Measurements from ENCODE around the gene KLHL2. TPM values are rescaled to one million over a fixed set of nuclear protein-coding genes. Genes with fewer than 3 reads are reported as not detected.

Gene KLHL2
- total RNA-seq, 1 donor from 2014 or later, result 28.2 TPM

DNA sequence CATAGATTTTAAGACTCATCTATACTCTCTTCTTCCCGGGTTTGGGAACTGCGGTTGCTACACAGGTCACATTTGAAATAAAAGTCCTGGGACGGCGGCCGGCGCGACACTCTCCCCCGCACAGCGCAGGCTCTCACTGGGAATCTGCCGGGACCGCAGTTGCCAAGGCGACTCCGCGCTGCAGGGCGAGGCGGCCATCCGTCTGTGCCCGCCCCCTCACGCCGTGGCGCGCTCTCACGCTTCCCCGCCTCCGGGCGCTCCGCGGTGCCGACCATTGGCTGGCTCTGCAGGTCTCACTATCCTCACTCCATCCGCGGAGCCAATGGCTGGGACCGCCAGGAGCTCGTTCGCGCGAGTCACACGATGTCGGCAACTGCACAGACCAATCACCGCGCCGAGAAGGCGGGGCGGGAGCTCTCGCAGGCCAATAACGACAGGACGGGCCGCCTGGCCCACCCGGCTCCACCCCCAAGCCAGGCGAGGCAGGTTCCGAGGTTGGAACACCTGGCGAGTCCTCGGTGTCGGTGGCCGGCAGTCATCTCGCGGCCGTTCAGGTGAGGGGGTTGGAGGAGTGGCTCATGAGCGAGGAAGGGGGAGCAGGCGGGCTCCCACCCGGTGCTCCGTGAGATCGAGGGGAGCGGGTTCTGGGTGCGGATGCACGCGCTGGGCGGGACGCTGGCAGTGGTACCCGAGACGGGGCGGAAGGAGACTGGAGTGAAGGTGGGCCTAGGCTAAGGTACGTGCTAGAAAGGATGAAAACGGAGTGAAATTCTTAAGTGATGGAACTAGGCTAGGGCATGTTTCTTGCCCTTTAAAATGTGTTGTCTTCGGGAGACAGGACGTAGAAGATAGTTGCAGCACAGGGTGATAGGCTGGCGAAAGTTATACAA is 120.1 kb downstream of the KLHL2 start, which contains the start of gene MSMO1:
TSS of gene MSMO1 (plus strand) at position 459 of the 890 bp plus-strand sequence. CDS start 5,702 bp downstream, outside the sequence.
- no peaks in the 10 kb centered on the region for H3K27me3 ChIP-seq (ENCODE audit: insufficient read depth, low read length)
- H3K36me3 ChIP-seq (ENCODE audit: insufficient read depth, low read length), result no peaks in the 10 kb centered on the region
- peaks cover 50% of the 10 kb centered on the region for H3K79me2 ChIP-seq (ENCODE audit: insufficient read depth, low read length)
- H3K9ac ChIP-seq (ENCODE audit: low read length), result peak within 1 kb of the TSS; percentile 89
- H3K4me1 ChIP-seq (ENCODE audit: insufficient read depth, low read length), result peaks cover 20% of the 10 kb centered on the region
- no peak for TF ChIP-seq EZH2 (IDR thresholded peaks at IDR 0.05; ENCODE audit: insufficient read depth, low read length)
- TF ChIP-seq, protein P1, sequence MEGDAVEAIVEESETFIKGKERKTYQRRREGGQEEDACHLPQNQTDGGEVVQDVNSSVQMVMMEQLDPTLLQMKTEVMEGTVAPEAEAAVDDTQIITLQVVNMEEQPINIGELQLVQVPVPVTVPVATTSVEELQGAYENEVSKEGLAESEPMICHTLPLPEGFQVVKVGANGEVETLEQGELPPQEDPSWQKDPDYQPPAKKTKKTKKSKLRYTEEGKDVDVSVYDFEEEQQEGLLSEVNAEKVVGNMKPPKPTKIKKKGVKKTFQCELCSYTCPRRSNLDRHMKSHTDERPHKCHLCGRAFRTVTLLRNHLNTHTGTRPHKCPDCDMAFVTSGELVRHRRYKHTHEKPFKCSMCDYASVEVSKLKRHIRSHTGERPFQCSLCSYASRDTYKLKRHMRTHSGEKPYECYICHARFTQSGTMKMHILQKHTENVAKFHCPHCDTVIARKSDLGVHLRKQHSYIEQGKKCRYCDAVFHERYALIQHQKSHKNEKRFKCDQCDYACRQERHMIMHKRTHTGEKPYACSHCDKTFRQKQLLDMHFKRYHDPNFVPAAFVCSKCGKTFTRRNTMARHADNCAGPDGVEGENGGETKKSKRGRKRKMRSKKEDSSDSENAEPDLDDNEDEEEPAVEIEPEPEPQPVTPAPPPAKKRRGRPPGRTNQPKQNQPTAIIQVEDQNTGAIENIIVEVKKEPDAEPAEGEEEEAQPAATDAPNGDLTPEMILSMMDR (IDR thresholded peaks at IDR 0.05; ENCODE audit: insufficient read depth, low read depth, low read length), result no peak
- peak within 1 kb of the TSS; percentile 84 for H2AFZ ChIP-seq (ENCODE audit: low read depth, low read length)
- H3K4me3 ChIP-seq (ENCODE audit: insufficient read depth, low read depth, low read length), result peak within 1 kb of the TSS; percentile 97
- peak within 1 kb of the TSS; percentile 87 for H3K27ac ChIP-seq (ENCODE audit: low read depth, low read length)
- peaks cover 36% of the 10 kb centered on the region for H3K4me1 Mint-ChIP-seq (ENCODE audit: low read depth, unreplicated experiment)
- H3K9me3 Mint-ChIP-seq (ENCODE audit: unreplicated experiment), result no peaks in the 10 kb centered on the region
- no peak within 1 kb of the TSS for H3K4me3 Mint-ChIP-seq (ENCODE audit: unreplicated experiment)
- DNase-seq (ENCODE audit: low read depth), result peak; percentile 98
- peaks cover 5% of the 10 kb centered on the region for H3K9me3 ChIP-seq (ENCODE audit: insufficient read depth, low read depth, low read length)
- H4K20me1 ChIP-seq (ENCODE audit: insufficient read depth, low read length), result peaks cover 39% of the 10 kb centered on the region
- H3K27me3 Mint-ChIP-seq (ENCODE audit: low read depth, unreplicated experiment), result no peaks in the 10 kb centered on the region
- peak within 1 kb of the TSS; percentile 89 for H3K4me2 ChIP-seq (ENCODE audit: low read length)
- H3K27ac Mint-ChIP-seq (ENCODE audit: unreplicated experiment), result no peak within 1 kb of the TSS
- no peaks in the 10 kb centered on the region for H3K36me3 Mint-ChIP-seq (ENCODE audit: low read depth, unreplicated experiment)
- peak; percentile 90 for FAIRE-seq

- no peak for TF ChIP-seq EZH2 (IDR thresholded peaks at IDR 0.05; ENCODE audit: insufficient read depth, low read length)
- TF ChIP-seq, protein P1 (IDR thresholded peaks at IDR 0.05; ENCODE audit: insufficient read depth, low read depth, low read length), result no peak
- H3K36me3 Mint-ChIP-seq (ENCODE audit: low read depth, unreplicated experiment), result no peaks in the 10 kb centered on the region
- Histone ChIP-seq H2AFZ (ENCODE audit: low read depth, low read length) (peak overlapping the region; percentile 84), H3K9ac (ENCODE audit: low read length) (peak overlapping the region; percentile 89), H3K27ac (ENCODE audit: low read depth, low read length) (peak overlapping the region; percentile 83), H3K36me3 (ENCODE audit: insufficient read depth, low read length) (no peaks in the 10 kb centered on the region), H3K4me1 (ENCODE audit: insufficient read depth, low read length) (peaks cover 20% of the 10 kb centered on the region), H3K9me3 (ENCODE audit: insufficient read depth, low read depth, low read length) (peaks cover 5% of the 10 kb centered on the region), H3K4me2 (ENCODE audit: low read length) (peak overlapping the region; percentile 89), H4K20me1 (ENCODE audit: insufficient read depth, low read length) (peaks cover 43% of the 10 kb centered on the region), H3K4me3 (ENCODE audit: insufficient read depth, low read depth, low read length) (peak overlapping the region; percentile 97), H3K27me3 (ENCODE audit: insufficient read depth, low read length) (no peaks in the 10 kb centered on the region), H3K79me2 (ENCODE audit: insufficient read depth, low read length) (peaks cover 56% of the 10 kb centered on the region)
- FAIRE-seq (no peak), DNase-seq (ENCODE audit: low read depth) (peak; percentile 51)
- no peaks in the 10 kb centered on the region for H3K27me3 Mint-ChIP-seq (ENCODE audit: low read depth, unreplicated experiment)
- H3K27ac Mint-ChIP-seq (ENCODE audit: unreplicated experiment), result no peak overlapping the region
- no peak overlapping the region for H3K4me3 Mint-ChIP-seq (ENCODE audit: unreplicated experiment)
- H3K9me3 Mint-ChIP-seq (ENCODE audit: unreplicated experiment), result no peaks in the 10 kb centered on the region
- peaks cover 39% of the 10 kb centered on the region for H3K4me1 Mint-ChIP-seq (ENCODE audit: low read depth, unreplicated experiment)
Measured at GRCh38 chr4:165328101-165328425, 120.7 kb downstream of the KLHL2 start.

DNA sequence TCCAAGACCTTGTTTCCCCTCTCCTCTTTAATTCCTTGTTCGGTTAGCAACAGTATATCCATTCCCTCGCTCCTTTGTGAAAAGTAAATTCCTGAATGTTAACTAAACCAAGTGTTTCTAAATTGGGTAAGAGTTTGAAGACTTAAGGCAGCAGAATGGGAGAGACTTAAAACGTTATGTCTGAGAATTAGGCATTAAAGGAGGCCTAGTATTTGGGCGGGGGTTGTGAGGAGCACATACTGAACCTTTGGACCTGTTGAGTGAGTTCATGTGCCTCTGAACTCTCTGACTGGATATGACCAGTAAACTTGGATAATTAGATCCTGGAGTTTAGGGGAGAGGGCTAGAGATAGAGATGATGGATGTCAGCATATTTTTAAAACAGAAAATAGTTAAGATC is 121.3 kb downstream of the KLHL2 start:
- TF ChIP-seq EZH2 (IDR thresholded peaks at IDR 0.05; ENCODE audit: insufficient read depth, low read length), result no peak
- TF ChIP-seq, protein P1 (IDR thresholded peaks at IDR 0.05; ENCODE audit: insufficient read depth, low read depth, low read length), result no peak
- H3K36me3 ChIP-seq (ENCODE audit: insufficient read depth, low read length), result no peaks in the 10 kb centered on the region
- DNase-seq (ENCODE audit: low read depth) (no peak), FAIRE-seq (no peak)
- peak overlapping the region; percentile 89 for H3K4me2 ChIP-seq (ENCODE audit: low read length)
- peak overlapping the region; percentile 97 for H3K4me3 ChIP-seq (ENCODE audit: insufficient read depth, low read depth, low read length)
- peak overlapping the region; percentile 83 for H3K27ac ChIP-seq (ENCODE audit: low read depth, low read length)
- Mint-ChIP-seq H3K27ac (ENCODE audit: unreplicated experiment) (no peak overlapping the region), H3K4me1 (ENCODE audit: low read depth, unreplicated experiment) (peaks cover 39% of the 10 kb centered on the region), H3K4me3 (ENCODE audit: unreplicated experiment) (no peak overlapping the region), H3K9me3 (ENCODE audit: unreplicated experiment) (no peaks in the 10 kb centered on the region), H3K36me3 (ENCODE audit: low read depth, unreplicated experiment) (no peaks in the 10 kb centered on the region), H3K27me3 (ENCODE audit: low read depth, unreplicated experiment) (no peaks in the 10 kb centered on the region)
- H3K79me2 ChIP-seq (ENCODE audit: insufficient read depth, low read length), result peaks cover 62% of the 10 kb centered on the region
- peaks cover 43% of the 10 kb centered on the region for H4K20me1 ChIP-seq (ENCODE audit: insufficient read depth, low read length)
- no peak overlapping the region for H2AFZ ChIP-seq (ENCODE audit: low read depth, low read length)
- H3K9me3 ChIP-seq (ENCODE audit: insufficient read depth, low read depth, low read length), result peaks cover 5% of the 10 kb centered on the region
- peak overlapping the region; percentile 89 for H3K9ac ChIP-seq (ENCODE audit: low read length)
- peaks cover 20% of the 10 kb centered on the region for H3K4me1 ChIP-seq (ENCODE audit: insufficient read depth, low read length)
- H3K27me3 ChIP-seq (ENCODE audit: insufficient read depth, low read length), result no peaks in the 10 kb centered on the region

Measured in astrocyte (in vitro differentiated cells and primary cell).